NCI-H1436 treated with DMSO at 0.1 percent for 48 hours (cell line): ENCODE data around the gene PGLYRP1.

Experiments used
- DNase-seq: peaks from one replicate; lab custom pipeline; 2025; lab: John Stamatoyannopoulos, UW

The PGLYRP1 gene

GRCh38 chr19:46022431-46023310 lies at the start of gene PGLYRP1:
Gene PGLYRP1 (minus strand): TSS chr19:46023053. CDS start chr19:46023021, 32 bp downstream.
- no peak for DNase-seq

GRCh38 chr19:46069806-46070341 lies 47.0 kb upstream of the PGLYRP1 start:
- DNase-seq, result no peak

- DNase-seq, result no peak
These were observed 45.7 kb upstream of the PGLYRP1 start for GRCh38 chr19:46068345-46069258.

GRCh38 chr19:46067691-46068090 lies 44.8 kb upstream of the PGLYRP1 start:
- no peak for DNase-seq

- no peak for DNase-seq
These were observed 43.6 kb upstream of the PGLYRP1 start for GRCh38 chr19:46066471-46066870.

GRCh38 chr19:46065486-46066071 lies 42.7 kb upstream of the PGLYRP1 start:
- no peak for DNase-seq

- no peak for DNase-seq
These were observed 40.3 kb upstream of the PGLYRP1 start for GRCh38 chr19:46063201-46063600.

GRCh38 chr19:46060012-46060411 lies 37.2 kb upstream of the PGLYRP1 start:
- no peak for DNase-seq

- no peak for DNase-seq
These were observed 35.9 kb upstream of the PGLYRP1 start for GRCh38 chr19:46058778-46059177.

- DNase-seq, result no peak
These were observed 33.7 kb upstream of the PGLYRP1 start for GRCh38 chr19:46056536-46056935.

GRCh38 chr19:46052896-46053295 lies 30.0 kb upstream of the PGLYRP1 start:
- DNase-seq, result no peak

GRCh38 chr19:46049597-46049996 lies 26.7 kb upstream of the PGLYRP1 start:
- DNase-seq, result no peak

- DNase-seq, result no peak
These were observed 20.7 kb upstream of the PGLYRP1 start for GRCh38 chr19:46043519-46043918.

- DNase-seq, result no peak
These were observed 19.5 kb upstream of the PGLYRP1 start for GRCh38 chr19:46042252-46042883.

- DNase-seq, result no peak
These were observed 18.2 kb upstream of the PGLYRP1 start, which contains the start of gene IGFL4 for GRCh38 chr19:46040952-46041500. Gene IGFL4 (minus strand): TSS chr19:46041002. CDS start chr19:46040962, 40 bp downstream.

GRCh38 chr19:46040125-46040524 lies 17.3 kb upstream of the PGLYRP1 start:
- DNase-seq, result no peak

GRCh38 chr19:46036744-46037128 lies 13.9 kb upstream of the PGLYRP1 start:
- no peak for DNase-seq

GRCh38 chr19:46035986-46036743 lies 13.3 kb upstream of the PGLYRP1 start:
- DNase-seq, result no peak

- no peak for DNase-seq
These were observed 12.7 kb upstream of the PGLYRP1 start for GRCh38 chr19:46035546-46035945.

GRCh38 chr19:46033401-46033800 lies 10.5 kb upstream of the PGLYRP1 start:
- no peak for DNase-seq
